Keratinocyte (primary cell): Measurements from ENCODE around the gene EIF2B2.

Experiments
- EZH2 ChIP-seq: IDR thresholded peaks from one replicate; pipeline ENCODE4 v1.6.1; 2012; ENCODE audit warnings: inconsistent platforms, mild to moderate bottlenecking, low read length, moderate library complexity
- TF ChIP-seq, protein P1 (sequence below), 3 experiments: IDR thresholded peaks in 1 of 3; conservative IDR thresholded peaks in 1 of 3; optimal IDR thresholded peaks in 1 of 3; 2 replicates in 2 of 3; 3 replicates in 1 of 3; pipeline versions ENCODE3 to v1.5.1; 2011; ENCODE audit warnings: low read length in 3 of 3, mild to moderate bottlenecking in 3 of 3, moderate library complexity in 2 of 3, control low read depth in 1 of 3, inconsistent platforms in 1 of 3; ENCODE audit not compliant: insufficient read depth in 2 of 3; ENCODE audit errors: extremely low read depth in 1 of 3

DNA sequence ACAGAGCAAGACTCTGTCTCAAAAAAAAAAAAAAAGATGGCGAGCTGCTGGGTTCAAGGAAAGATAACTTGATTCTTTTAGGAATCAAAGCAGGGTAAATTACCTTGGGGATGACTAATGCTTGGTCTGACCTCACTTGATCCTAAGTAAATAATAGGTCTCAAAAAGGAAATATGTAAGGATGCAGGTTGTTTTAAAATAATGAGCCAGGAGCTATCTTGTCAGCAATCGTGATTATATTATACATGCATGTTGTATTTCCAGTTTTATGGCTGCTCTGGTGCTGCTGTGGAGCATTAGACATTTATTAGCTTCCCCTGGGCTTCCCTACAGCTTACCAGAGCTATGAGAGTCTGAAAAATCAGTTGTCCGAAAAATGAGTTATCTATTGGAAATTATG lies 2.6 kb downstream of the EIF2B2 start:
- TF ChIP-seq, protein P1, sequence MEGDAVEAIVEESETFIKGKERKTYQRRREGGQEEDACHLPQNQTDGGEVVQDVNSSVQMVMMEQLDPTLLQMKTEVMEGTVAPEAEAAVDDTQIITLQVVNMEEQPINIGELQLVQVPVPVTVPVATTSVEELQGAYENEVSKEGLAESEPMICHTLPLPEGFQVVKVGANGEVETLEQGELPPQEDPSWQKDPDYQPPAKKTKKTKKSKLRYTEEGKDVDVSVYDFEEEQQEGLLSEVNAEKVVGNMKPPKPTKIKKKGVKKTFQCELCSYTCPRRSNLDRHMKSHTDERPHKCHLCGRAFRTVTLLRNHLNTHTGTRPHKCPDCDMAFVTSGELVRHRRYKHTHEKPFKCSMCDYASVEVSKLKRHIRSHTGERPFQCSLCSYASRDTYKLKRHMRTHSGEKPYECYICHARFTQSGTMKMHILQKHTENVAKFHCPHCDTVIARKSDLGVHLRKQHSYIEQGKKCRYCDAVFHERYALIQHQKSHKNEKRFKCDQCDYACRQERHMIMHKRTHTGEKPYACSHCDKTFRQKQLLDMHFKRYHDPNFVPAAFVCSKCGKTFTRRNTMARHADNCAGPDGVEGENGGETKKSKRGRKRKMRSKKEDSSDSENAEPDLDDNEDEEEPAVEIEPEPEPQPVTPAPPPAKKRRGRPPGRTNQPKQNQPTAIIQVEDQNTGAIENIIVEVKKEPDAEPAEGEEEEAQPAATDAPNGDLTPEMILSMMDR (optimal IDR thresholded peaks at IDR 0.05 in 1 of 3, IDR thresholded peaks at IDR 0.05 in 1 of 3, conservative IDR thresholded peaks at IDR 0.05 in 1 of 3; ENCODE audit: extremely low read depth in 1 of 3, insufficient read depth in 2 of 3, low read length in 3 of 3), result no peak
- no peak for TF ChIP-seq EZH2
